C4-2B (cell line): Measurements from ENCODE around the gene HCAR2.

Experiments
- CTCF ChIP-seq: fragments of 450-650 bp; conservative IDR thresholded peaks from 2 replicates; pipeline ENCODE4 v1.5.1; 2017; ENCODE audit warnings: mild to moderate bottlenecking
- ZFX ChIP-seq: fragments of 450-650 bp; IDR thresholded peaks from 2 replicates; pipeline ENCODE4 v1.6.1; 2017

DNA sequence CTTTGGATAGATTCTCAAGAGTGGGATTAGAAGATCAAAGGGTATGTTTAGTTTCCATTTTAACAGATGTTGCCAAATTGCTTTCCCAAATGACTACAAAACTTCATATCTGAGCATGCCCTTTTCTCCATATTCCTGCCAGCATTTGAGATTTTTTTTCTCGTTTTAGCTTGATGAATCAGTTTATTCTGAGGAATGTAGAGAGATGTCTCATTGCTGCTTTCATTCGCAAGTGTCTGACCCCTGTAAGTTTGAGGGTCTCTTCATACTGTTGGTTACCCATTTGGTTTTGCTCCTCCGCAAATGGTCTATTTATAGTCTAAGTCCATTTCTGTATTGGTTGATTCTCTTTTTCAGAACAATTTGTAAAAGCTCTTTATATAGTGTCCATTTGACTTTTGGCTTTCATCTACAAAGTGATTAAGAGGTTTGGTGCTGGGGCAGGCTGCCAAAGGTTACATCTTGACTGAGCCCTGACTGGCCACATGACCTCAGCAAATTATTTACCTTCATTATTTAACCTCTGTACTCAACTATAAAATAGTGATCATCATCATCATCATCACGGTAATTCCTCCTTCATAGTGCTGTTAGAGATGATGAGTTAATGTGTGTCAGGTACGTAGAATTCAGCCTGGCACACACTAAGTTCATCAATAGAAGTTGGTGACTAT lies 33.6 kb downstream of the HCAR2 start:
- TF ChIP-seq CTCF (no peak), ZFX (no peak)
